NT2/D1 (cell line): ENCODE data around the gene RDX.

Source experiments
- SUZ12 ChIP-seq: IDR thresholded peaks from 2 replicates; pipeline ENCODE4 v1.6.1; 2011; ENCODE audit not compliant: insufficient read length, insufficient read depth; ENCODE audit errors: extremely low read depth
- YY1 ChIP-seq: IDR thresholded peaks from 2 replicates; pipeline ENCODE4 v1.6.1; 2011; ENCODE audit not compliant: insufficient read length, insufficient read depth
- ZNF274 ChIP-seq: IDR thresholded peaks from 2 replicates; pipeline ENCODE4 v1.6.1; 2011; ENCODE audit warnings: mild to moderate bottlenecking, low read depth, low read length

- TF ChIP-seq SUZ12, result no peak
- no peak for TF ChIP-seq YY1
- no peak for TF ChIP-seq ZNF274
Observed at GRCh38 chr11:110153474-110153873, 142.9 kb downstream of the RDX start.
